ENCODE measurements around the gene HEBP1.

DNA sequence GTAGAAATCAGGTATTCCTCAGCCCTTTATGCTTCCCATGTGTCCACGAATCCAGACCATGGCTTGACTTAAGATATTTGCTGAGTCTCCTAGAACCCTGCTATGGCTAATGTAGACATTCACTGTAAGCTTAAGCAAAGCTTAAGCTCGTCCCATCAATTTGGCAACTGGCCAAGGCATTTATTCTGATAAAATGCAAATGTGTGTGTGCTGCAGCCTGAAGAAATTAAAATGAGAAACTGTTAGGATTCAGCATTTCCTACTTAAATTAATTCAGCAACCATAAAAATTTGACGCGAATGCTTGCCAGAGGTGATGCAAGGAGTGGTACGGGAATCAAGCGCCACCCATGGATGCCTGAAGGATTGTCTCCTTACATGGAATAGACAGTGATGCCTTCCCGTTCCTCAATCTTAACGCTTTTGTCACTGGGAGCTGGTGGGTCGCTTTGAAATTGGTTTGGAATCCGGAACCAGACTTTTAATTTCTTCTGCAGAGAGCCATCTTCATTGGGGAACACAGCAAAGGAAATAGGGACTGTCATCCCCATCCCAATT lies 13.2 kb downstream of the HEBP1 start:
- no peak for TF ChIP-seq POLR2AphosphoS5 (IDR thresholded peaks at IDR 0.05; ENCODE audit: low read depth)
- TF ChIP-seq, protein P1, sequence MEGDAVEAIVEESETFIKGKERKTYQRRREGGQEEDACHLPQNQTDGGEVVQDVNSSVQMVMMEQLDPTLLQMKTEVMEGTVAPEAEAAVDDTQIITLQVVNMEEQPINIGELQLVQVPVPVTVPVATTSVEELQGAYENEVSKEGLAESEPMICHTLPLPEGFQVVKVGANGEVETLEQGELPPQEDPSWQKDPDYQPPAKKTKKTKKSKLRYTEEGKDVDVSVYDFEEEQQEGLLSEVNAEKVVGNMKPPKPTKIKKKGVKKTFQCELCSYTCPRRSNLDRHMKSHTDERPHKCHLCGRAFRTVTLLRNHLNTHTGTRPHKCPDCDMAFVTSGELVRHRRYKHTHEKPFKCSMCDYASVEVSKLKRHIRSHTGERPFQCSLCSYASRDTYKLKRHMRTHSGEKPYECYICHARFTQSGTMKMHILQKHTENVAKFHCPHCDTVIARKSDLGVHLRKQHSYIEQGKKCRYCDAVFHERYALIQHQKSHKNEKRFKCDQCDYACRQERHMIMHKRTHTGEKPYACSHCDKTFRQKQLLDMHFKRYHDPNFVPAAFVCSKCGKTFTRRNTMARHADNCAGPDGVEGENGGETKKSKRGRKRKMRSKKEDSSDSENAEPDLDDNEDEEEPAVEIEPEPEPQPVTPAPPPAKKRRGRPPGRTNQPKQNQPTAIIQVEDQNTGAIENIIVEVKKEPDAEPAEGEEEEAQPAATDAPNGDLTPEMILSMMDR (IDR thresholded peaks at IDR 0.05; ENCODE audit: insufficient read depth, low read length), result no peak
- no peak for TF ChIP-seq GABPA (IDR thresholded peaks at IDR 0.05; ENCODE audit: low read depth)
- TF ChIP-seq, protein P2, sequence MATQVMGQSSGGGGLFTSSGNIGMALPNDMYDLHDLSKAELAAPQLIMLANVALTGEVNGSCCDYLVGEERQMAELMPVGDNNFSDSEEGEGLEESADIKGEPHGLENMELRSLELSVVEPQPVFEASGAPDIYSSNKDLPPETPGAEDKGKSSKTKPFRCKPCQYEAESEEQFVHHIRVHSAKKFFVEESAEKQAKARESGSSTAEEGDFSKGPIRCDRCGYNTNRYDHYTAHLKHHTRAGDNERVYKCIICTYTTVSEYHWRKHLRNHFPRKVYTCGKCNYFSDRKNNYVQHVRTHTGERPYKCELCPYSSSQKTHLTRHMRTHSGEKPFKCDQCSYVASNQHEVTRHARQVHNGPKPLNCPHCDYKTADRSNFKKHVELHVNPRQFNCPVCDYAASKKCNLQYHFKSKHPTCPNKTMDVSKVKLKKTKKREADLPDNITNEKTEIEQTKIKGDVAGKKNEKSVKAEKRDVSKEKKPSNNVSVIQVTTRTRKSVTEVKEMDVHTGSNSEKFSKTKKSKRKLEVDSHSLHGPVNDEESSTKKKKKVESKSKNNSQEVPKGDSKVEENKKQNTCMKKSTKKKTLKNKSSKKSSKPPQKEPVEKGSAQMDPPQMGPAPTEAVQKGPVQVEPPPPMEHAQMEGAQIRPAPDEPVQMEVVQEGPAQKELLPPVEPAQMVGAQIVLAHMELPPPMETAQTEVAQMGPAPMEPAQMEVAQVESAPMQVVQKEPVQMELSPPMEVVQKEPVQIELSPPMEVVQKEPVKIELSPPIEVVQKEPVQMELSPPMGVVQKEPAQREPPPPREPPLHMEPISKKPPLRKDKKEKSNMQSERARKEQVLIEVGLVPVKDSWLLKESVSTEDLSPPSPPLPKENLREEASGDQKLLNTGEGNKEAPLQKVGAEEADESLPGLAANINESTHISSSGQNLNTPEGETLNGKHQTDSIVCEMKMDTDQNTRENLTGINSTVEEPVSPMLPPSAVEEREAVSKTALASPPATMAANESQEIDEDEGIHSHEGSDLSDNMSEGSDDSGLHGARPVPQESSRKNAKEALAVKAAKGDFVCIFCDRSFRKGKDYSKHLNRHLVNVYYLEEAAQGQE (IDR thresholded peaks at IDR 0.05; ENCODE audit: insufficient replicate concordance, low read depth), result no peak
